KMS-11 (cell line): ENCODE results near the gene HSF4.

Experiments used
- H2AFZ ChIP-seq: fragments of 200-600 bp; sonication (generic); 2 replicates; pipeline ENCODE4 v1.6.1; 2016; ENCODE audit warnings: antibody characterized with exemption, mixed run types, low read depth
- H3K27ac ChIP-seq: fragments of 200-600 bp; sonication (generic); 2 replicates; pipeline ENCODE4 v1.6.1; 2016; ENCODE audit warnings: mild to moderate bottlenecking, mixed run types
- H3K27me3 ChIP-seq: fragments of 200-600 bp; sonication (generic); 2 replicates; pipeline ENCODE4 v1.6.1; 2017; ENCODE audit warnings: mild to moderate bottlenecking, low read depth, mixed run types, moderate library complexity; ENCODE audit not compliant: insufficient read depth
- H3K36me3 ChIP-seq: fragments of 200-600 bp; sonication (generic); 2 replicates; pipeline ENCODE4 v1.6.1; 2017; ENCODE audit warnings: mild to moderate bottlenecking, mixed run types; ENCODE audit not compliant: insufficient read depth
- H3K4me1 ChIP-seq: fragments of 200-600 bp; sonication (generic); 2 replicates; pipeline ENCODE4 v1.6.1; 2016; ENCODE audit warnings: mild to moderate bottlenecking, low read depth, mixed run types; ENCODE audit not compliant: poor library complexity, severe bottlenecking
- H3K4me2 ChIP-seq: fragments of 200-600 bp; sonication (generic); 2 replicates; pipeline ENCODE4 v1.7.0; 2016; ENCODE audit warnings: mild to moderate bottlenecking, mixed run types
- H3K4me3 ChIP-seq: fragments of 200-600 bp; sonication (generic); IDR thresholded peaks from 2 replicates; pipeline ENCODE4 v1.6.1; 2017; ENCODE audit warnings: low read depth, low read length, mixed read lengths; ENCODE audit not compliant: insufficient read depth
- H3K79me2 ChIP-seq: fragments of 200-600 bp; sonication (generic); 2 replicates; pipeline ENCODE4 v1.6.1; 2016; ENCODE audit warnings: low read depth, mixed run types; ENCODE audit not compliant: insufficient read depth
- H3K9ac ChIP-seq: fragments of 200-600 bp; sonication (generic); 2 replicates; pipeline ENCODE4 v1.6.1; 2016; ENCODE audit warnings: mild to moderate bottlenecking, mixed run types
- H4K20me1 ChIP-seq: fragments of 200-600 bp; sonication (generic); 2 replicates; pipeline ENCODE4 v1.6.1; 2016; ENCODE audit warnings: mild to moderate bottlenecking, mixed run types; ENCODE audit not compliant: insufficient read depth
- CTCF ChIP-seq: fragments of 200-600 bp; sonication (generic); conservative IDR thresholded peaks from 2 replicates; pipeline ENCODE4 v1.6.1; 2017; ENCODE audit warnings: low read depth, mild to moderate bottlenecking, antibody characterized with exemption, low read length, moderate library complexity, mixed read lengths

Gene HSF4

GRCh38 chr16:67207249-67208091 is 42.9 kb downstream of the HSF4 start:
- Histone ChIP-seq H3K27ac (no peak overlapping the region), H2AFZ (no peak overlapping the region)

GRCh38 chr16:67208154-67208896 is 43.8 kb downstream of the HSF4 start:
- no peaks in the 10 kb centered on the region for H3K27me3 ChIP-seq
- H3K9ac ChIP-seq: no peak overlapping the region
- no peak overlapping the region for H3K4me3 ChIP-seq
- no peak for TF ChIP-seq CTCF
- H4K20me1 ChIP-seq: no peaks in the 10 kb centered on the region
- no peak overlapping the region for H3K27ac ChIP-seq
- H3K4me2 ChIP-seq: no peak overlapping the region
- H3K36me3 ChIP-seq: no peaks in the 10 kb centered on the region
- no peaks in the 10 kb centered on the region for H3K4me1 ChIP-seq
- no peaks in the 10 kb centered on the region for H3K79me2 ChIP-seq
- no peak overlapping the region for H2AFZ ChIP-seq

More at GRCh38 chr16:67207249-67208091, 42.9 kb downstream of the HSF4 start:
- Histone ChIP-seq H3K27me3 (no peaks in the 10 kb centered on the region), H3K36me3 (no peaks in the 10 kb centered on the region), H4K20me1 (no peaks in the 10 kb centered on the region), H3K4me3 (no peak overlapping the region), H3K79me2 (no peaks in the 10 kb centered on the region), H3K4me1 (no peaks in the 10 kb centered on the region), H3K4me2 (no peak overlapping the region), H3K9ac (no peak overlapping the region)
- no peak for TF ChIP-seq CTCF

GRCh38 chr16:67209565-67209964 is 45.0 kb downstream of the HSF4 start:
- no peak overlapping the region for H3K27ac ChIP-seq
- no peak overlapping the region for H3K4me3 ChIP-seq
- H4K20me1 ChIP-seq: no peaks in the 10 kb centered on the region
- no peaks in the 10 kb centered on the region for H3K36me3 ChIP-seq
- no peaks in the 10 kb centered on the region for H3K4me1 ChIP-seq
- H3K79me2 ChIP-seq: no peaks in the 10 kb centered on the region
- H3K9ac ChIP-seq: no peak overlapping the region
- no peaks in the 10 kb centered on the region for H3K27me3 ChIP-seq
- H2AFZ ChIP-seq: no peak overlapping the region
- no peak overlapping the region for H3K4me2 ChIP-seq
- TF ChIP-seq CTCF: no peak

GRCh38 chr16:67210069-67210937 is 45.8 kb downstream of the HSF4 start:
- no peak overlapping the region for H3K4me2 ChIP-seq
- no peak overlapping the region for H2AFZ ChIP-seq
- H3K27me3 ChIP-seq: no peaks in the 10 kb centered on the region
- no peaks in the 10 kb centered on the region for H4K20me1 ChIP-seq
- H3K36me3 ChIP-seq: no peaks in the 10 kb centered on the region
- no peak overlapping the region for H3K27ac ChIP-seq
- H3K79me2 ChIP-seq: no peaks in the 10 kb centered on the region
- no peak overlapping the region for H3K9ac ChIP-seq
- H3K4me3 ChIP-seq: no peak overlapping the region
- H3K4me1 ChIP-seq: no peaks in the 10 kb centered on the region
- no peak for TF ChIP-seq CTCF
